H1 (cell line): ENCODE data around the gene IFNK. TPM values are rescaled to one million over a fixed set of nuclear protein-coding genes. Genes with fewer than 3 reads are reported as not detected.

Experiments
- CTCF ChIA-PET: fragments of 300-600 bp; sonication (Branson Sonifier 250); formaldehyde crosslinking; loops from one replicate; lab custom pipeline; 2021; ENCODE audit not compliant: partially characterized antibody; lab: Charles Lee
- POLR2A ChIA-PET: fragments of 300-600 bp; sonication (Branson Sonifier 250); formaldehyde crosslinking; loops from one replicate; lab custom pipeline; 2021; ENCODE audit warnings: inconsistent platforms; ENCODE audit not compliant: partially characterized antibody; lab: Charles Lee
- DNase-seq, 2 experiments: peaks; one replicate each; pipeline versions ENCODE4 v3.0.0 to v3.0.0-alpha.2; 2010 to 2022; ENCODE audit warnings: low spot score in 2 of 2, low read depth in 1 of 2, mixed read lengths in 1 of 2
- FAIRE-seq: peaks from 2 replicates; lab custom pipeline; 2011; peaks lifted over from hg19 to GRCh38; lab: Jason Lieb, UNC
- H2AFZ ChIP-seq: 2 replicates; pipeline ENCODE4 v1.8.1; 2012; ENCODE audit warnings: low read length, inconsistent platforms
- H2AK5ac ChIP-seq: 2 replicates; pipeline ENCODE4 v1.6.1; 2013; ENCODE audit warnings: low read depth, low read length
- H2BK120ac ChIP-seq: replicated peaks from 2 replicates; pipeline ENCODE3; 2013; ENCODE audit warnings: low read depth, low read length, inconsistent platforms
- H2BK12ac ChIP-seq: 2 replicates; pipeline ENCODE4 v1.6.1; 2013; ENCODE audit warnings: low read depth, low read length
- H2BK15ac ChIP-seq: 2 replicates; pipeline ENCODE4 v1.6.1; 2013; ENCODE audit warnings: low read length
- H2BK20ac ChIP-seq: 2 replicates; pipeline ENCODE4 v1.6.1; 2013; ENCODE audit warnings: low read length
- H2BK5ac ChIP-seq: 2 replicates; pipeline ENCODE4 v1.6.1; 2013; ENCODE audit warnings: low read depth, low read length
- H3K14ac ChIP-seq: 2 replicates; pipeline ENCODE4 v1.6.1; 2013; ENCODE audit warnings: inconsistent platforms; ENCODE audit not compliant: insufficient read length
- H3K18ac ChIP-seq: 2 replicates; pipeline ENCODE4 v1.6.1; 2013; ENCODE audit warnings: low read length; ENCODE audit errors: extremely low read depth
- H3K23ac ChIP-seq: 2 replicates; pipeline ENCODE4 v1.6.1; 2013; ENCODE audit warnings: inconsistent platforms; ENCODE audit not compliant: insufficient read length
- H3K23me2 ChIP-seq: 2 replicates; pipeline ENCODE4 v1.6.1; 2013; ENCODE audit warnings: low read depth, low read length
- H3K27ac ChIP-seq: 2 replicates; pipeline ENCODE4 v1.6.1; 2011; ENCODE audit warnings: low read depth, low read length, inconsistent platforms
- H3K27me3 ChIP-seq, 4 experiments: replicated peaks in 1 of 4; 1 replicate in 1 of 4; 2 replicates in 3 of 4; pipeline versions ENCODE4 v1.6.1 to v1.8.1; 2011 to 2013; ENCODE audit warnings: low read length in 3 of 4, mild to moderate bottlenecking in 3 of 4, inconsistent platforms in 2 of 4, mixed read lengths in 2 of 4, moderate library complexity in 1 of 4; ENCODE audit not compliant: control insufficient read depth in 3 of 4, insufficient read depth in 3 of 4; ENCODE audit errors: extremely low read depth in 1 of 4
- H3K36me3 ChIP-seq, 4 experiments: 2 replicates each; pipeline versions ENCODE4 v1.6.1 to v1.8.1; 2011 to 2013; ENCODE audit warnings: mild to moderate bottlenecking in 4 of 4, low read length in 3 of 4, moderate library complexity in 2 of 4, control low read depth in 1 of 4, inconsistent platforms in 1 of 4; ENCODE audit not compliant: insufficient read depth in 4 of 4, control insufficient read depth in 2 of 4
- H3K4ac ChIP-seq: replicated peaks from 2 replicates; pipeline ENCODE3; 2013; ENCODE audit warnings: low read length, low read depth, mixed read lengths, inconsistent platforms; ENCODE audit not compliant: insufficient read length
- H3K4me1 ChIP-seq, 4 experiments: replicated peaks in 1 of 4; 1 replicate in 1 of 4; 2 replicates in 3 of 4; pipeline versions ENCODE4 v1.6.1 to v1.8.1; 2011 to 2013; ENCODE audit warnings: low read length in 3 of 4, inconsistent platforms in 2 of 4, mixed read lengths in 1 of 4; ENCODE audit not compliant: insufficient read depth in 4 of 4, control insufficient read depth in 3 of 4
- H3K4me2 ChIP-seq, 2 experiments: 2 replicates each; pipeline versions ENCODE4 v1.6.1 to v1.8.1; 2011 to 2013; ENCODE audit warnings: low read depth in 2 of 2, low read length in 2 of 2, control low read depth in 1 of 2, inconsistent platforms in 1 of 2, mild to moderate bottlenecking in 1 of 2; ENCODE audit not compliant: insufficient read depth in 1 of 2
- H3K4me3 ChIP-seq, 4 experiments: fragments of 200-600, 300-600 bp in 1 of 4; sonication (generic), shearing (Covaris generic), sonication (Bioruptor Twin) in 1 of 4; 2 replicates each; pipeline versions ENCODE4 v1.5.1 to v1.8.1; 2011 to 2016; ENCODE audit warnings: low read length in 4 of 4, low read depth in 3 of 4, control low read depth in 2 of 4, inconsistent platforms in 2 of 4, mild to moderate bottlenecking in 2 of 4, mixed read lengths in 1 of 4, moderate library complexity in 1 of 4; ENCODE audit not compliant: insufficient read depth in 2 of 4; ENCODE audit errors: extremely low read depth in 1 of 4
- H3K56ac ChIP-seq: replicated peaks from 2 replicates; pipeline ENCODE3; 2013; ENCODE audit warnings: low read depth, mild to moderate bottlenecking, mixed read lengths, low read length, inconsistent platforms; ENCODE audit not compliant: insufficient read length
- H3K79me1 ChIP-seq: 2 replicates; pipeline ENCODE4 v1.6.1; 2013; ENCODE audit warnings: low read depth, low read length, control low read depth
- H3K79me2 ChIP-seq, 2 experiments: 2 replicates each; pipeline versions ENCODE4 v1.6.1 to v1.8.1; 2012 to 2013; ENCODE audit warnings: low read length in 2 of 2, mild to moderate bottlenecking in 2 of 2, inconsistent platforms in 1 of 2; ENCODE audit not compliant: insufficient read depth in 2 of 2, control insufficient read depth in 1 of 2
- H3K9ac ChIP-seq, 4 experiments: replicated peaks in 1 of 4; 1 replicate in 1 of 4; 2 replicates in 3 of 4; pipeline versions ENCODE4 v1.6.1 to v1.8.1; 2011 to 2013; ENCODE audit warnings: low read depth in 3 of 4, low read length in 3 of 4, control low read depth in 2 of 4, mild to moderate bottlenecking in 2 of 4, moderate library complexity in 2 of 4, inconsistent platforms in 1 of 4; ENCODE audit errors: extremely low read depth in 1 of 4
- H3K9me3 ChIP-seq, 2 experiments: 2 replicates each; pipeline versions ENCODE4 v1.6.1 to v1.8.1; 2012 to 2013; ENCODE audit warnings: mild to moderate bottlenecking in 2 of 2, moderate library complexity in 2 of 2, control low read depth in 1 of 2, inconsistent platforms in 1 of 2, low read depth in 1 of 2, low read length in 1 of 2, mixed read lengths in 1 of 2; ENCODE audit not compliant: insufficient read depth in 2 of 2
- H4K20me1 ChIP-seq, 2 experiments: replicated peaks in 1 of 2; 2 replicates each; pipeline versions ENCODE3 to v1.8.1; 2011 to 2013; ENCODE audit warnings: inconsistent platforms in 2 of 2, low read length in 2 of 2, mild to moderate bottlenecking in 1 of 2; ENCODE audit not compliant: insufficient read depth in 2 of 2, control insufficient read depth in 1 of 2
- H4K5ac ChIP-seq: 2 replicates; pipeline ENCODE4 v1.6.1; 2013; ENCODE audit warnings: low read length, low read depth, mixed read lengths, inconsistent platforms; ENCODE audit not compliant: insufficient read length
- H4K8ac ChIP-seq: 2 replicates; pipeline ENCODE4 v1.8.0; 2013; ENCODE audit warnings: mild to moderate bottlenecking, moderate library complexity, low read length, inconsistent platforms; ENCODE audit not compliant: insufficient read depth; ENCODE audit errors: extremely low read depth
- H4K91ac ChIP-seq: replicated peaks from 2 replicates; pipeline ENCODE3; 2013; ENCODE audit warnings: low read length, mixed read lengths, inconsistent platforms; ENCODE audit not compliant: insufficient read length
- POLR2AphosphoS5 ChIP-seq: IDR thresholded peaks from 2 replicates; pipeline ENCODE4 v1.6.1; 2011; ENCODE audit warnings: low read depth, low read length
- YY1 ChIP-seq: IDR thresholded peaks from 2 replicates; pipeline ENCODE4 v1.6.1; 2011; ENCODE audit warnings: low read depth, mild to moderate bottlenecking, low read length
- WGBS, 2 experiments: shearing (Covaris generic) in 1 of 2; methylation state at CpG; one replicate each; pipeline versions ENCODE4 v1.1.6 to v1.1.7; 2013 to 2015; ENCODE audit warnings: low lambda C conversion rate in 2 of 2, mixed read lengths in 2 of 2, inconsistent platforms in 1 of 2, low coverage in 1 of 2, missing lambda C conversion rate in 1 of 2; ENCODE audit not compliant: insufficient replicate concordance in 2 of 2, insufficient coverage in 1 of 2, insufficient read length in 1 of 2; ENCODE audit errors: extremely low coverage in 1 of 2, missing lambda C conversion rate in 1 of 2; 5-methylcytosine and 5-hydroxymethylcytosine counted together
- polyA plus RNA-seq, 7 experiments: library from polyadenylated mRNA; depleted of rRNA in 3 of 7; stranded (reverse) in 5 of 7; unstranded in 2 of 7; fragments of >200 nt in 5 of 7; fragments of 200-250 nt in 2 of 7; gene quantifications; 1 replicate in 5 of 7; 2 replicates in 1 of 7; 4 replicates in 1 of 7; pipeline versions ENCODE4 v1.2.1 to v1.2.3, GENCODE V29; 2011 to 2013; ENCODE audit warnings: missing spikeins in 2 of 7, mixed read lengths in 2 of 7
- total RNA-seq: library from RNA; stranded (reverse); fragmentation: NEBNext Ultra II Directional; extraction: Animal tissue kit (Norgen Biotek cat#: 25700); gene quantifications from 2 replicates; pipeline ENCODE4 v1.2.1, GENCODE V29; 2021

The IFNK gene
- total and polyA plus RNA-seq, 2 of the 8 experiments (the other 6 are each of a cell fraction or from before 2014, with no cell fraction given): not detected

DNA sequence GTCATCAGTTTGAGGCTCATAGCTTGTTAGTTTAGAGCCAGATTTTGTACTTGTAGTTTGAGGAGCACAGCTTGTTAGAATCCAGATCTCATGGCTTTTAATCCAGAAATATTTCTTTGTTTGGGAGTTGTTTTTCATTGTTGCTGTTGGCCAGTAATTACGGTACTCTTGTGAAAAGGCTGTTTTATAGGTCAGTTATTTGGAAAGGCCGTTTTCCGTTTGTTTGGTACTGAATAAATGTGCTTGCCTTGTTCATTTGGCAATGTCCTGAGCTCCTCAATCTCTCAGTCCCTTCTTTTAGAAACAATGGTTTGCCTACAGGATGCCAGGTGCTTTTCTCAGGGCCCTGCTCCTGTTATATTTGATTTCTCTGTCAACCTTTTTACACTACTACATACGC lies 10.0 kb downstream of the IFNK start:
- Histone ChIP-seq H3K36me3 (no peaks in the 10 kb centered on the region), H3K79me2 (no peaks in the 10 kb centered on the region), H3K18ac (no peak overlapping the region), H3K23ac (no peak overlapping the region), H3K4me3 (no peak overlapping the region), H2BK120ac (no peak overlapping the region), H3K79me1 (no peaks in the 10 kb centered on the region), H3K4me2 (no peak overlapping the region), H3K4me1 (peaks cover 0 to 5% (median 0%) of the 10 kb centered on the region in 4 experiments; a peak in 3 of 7 replicates), H3K23me2 (peaks cover 3% of the 10 kb centered on the region; the same call in 1 of the 2 replicates), H4K8ac (no peak overlapping the region), H2BK12ac (no peak overlapping the region), H3K14ac (no peak overlapping the region), H4K91ac (no peak overlapping the region), H2AFZ (no peak overlapping the region), H2BK5ac (no peak overlapping the region), H3K56ac (no peak overlapping the region), H3K4ac (no peak overlapping the region), H4K5ac (no peak overlapping the region), H3K9me3 (no peaks in the 10 kb centered on the region), H3K9ac (no peak overlapping the region), H3K27me3 (no peaks in the 10 kb centered on the region), H2BK15ac (no peak overlapping the region), H2BK20ac (no peak overlapping the region), H3K27ac (no peak overlapping the region), H2AK5ac (no peak overlapping the region), H4K20me1 (no peaks in the 10 kb centered on the region)
- FAIRE-seq (peak; percentile 24), DNase-seq (no peak)
- 94% methylated on average over 4 of the region's 4 CpGs; no CpG with 5 or more reads in 1 of the 2 experiments for WGBS, 2 experiments
- ChIA-PET CTCF (interaction anchor here (1.4 to 2.8 kb wide), 3 partner anchors 9 to 202 kb away, joined by 3 to 16 read pairs (median 8); no protein-coding TSS in a partner anchor), POLR2A (interaction anchor here (0.6 to 1.2 kb wide), 3 partner anchors 12 to 201 kb away, joined by 3 to 4 read pairs (median 3); no protein-coding TSS in a partner anchor)
- TF ChIP-seq POLR2AphosphoS5 (no peak), YY1 (no peak)
